ENCODE results near the gene PTPRT. TPM values are rescaled to one million over a fixed set of nuclear protein-coding genes. Genes with fewer than 3 reads are reported as not detected.

The PTPRT gene
- total RNA-seq, 2 donors from 2014 or later = 0.11 to 0.35 TPM

GRCh38 chr20:43191946-43192863, 2.5 kb upstream of the PTPRT start:
- no peak overlapping the region for H3K4me3 ChIP-seq
- H3K27me3 ChIP-seq = peaks cover 5 to 10% of the 10 kb centered on the region in 2 donors
- H3K9me3 ChIP-seq = no peaks in the 10 kb centered on the region
- peaks cover 0 to 16% of the 10 kb centered on the region in 2 donors for H3K4me1 ChIP-seq
- no peak overlapping the region for H3K27ac ChIP-seq
- no peak for DNase-seq (ENCODE audit: low spot score)
- TF ChIP-seq CTCF (IDR thresholded peaks at IDR 0.05) = peak in 1 of 2 donors; percentile 46
- H3K36me3 ChIP-seq = no peaks in the 10 kb centered on the region

- Histone ChIP-seq H3K27me3 (peaks cover 5 to 10% of the 10 kb centered on the region in 2 donors), H3K4me3 (no peak overlapping the region), H3K4me1 (peaks cover 0 to 16% of the 10 kb centered on the region in 2 donors), H3K27ac (no peak overlapping the region), H3K9me3 (no peaks in the 10 kb centered on the region), H3K36me3 (no peaks in the 10 kb centered on the region)
- no peak for TF ChIP-seq CTCF (IDR thresholded peaks at IDR 0.05)
- DNase-seq (ENCODE audit: low spot score) = no peak
Observed at GRCh38 chr20:43191143-43191542, 1.4 kb upstream of the PTPRT start.

- DNase-seq (ENCODE audit: low spot score) = no peak
- H3K4me3 ChIP-seq = no peak overlapping the region
- H3K4me1 ChIP-seq = peaks cover 0 to 16% of the 10 kb centered on the region in 2 donors
- H3K27me3 ChIP-seq = peaks cover 5 to 10% of the 10 kb centered on the region in 2 donors
- no peaks in the 10 kb centered on the region for H3K36me3 ChIP-seq
- no peak for TF ChIP-seq CTCF (IDR thresholded peaks at IDR 0.05)
- H3K27ac ChIP-seq = no peak overlapping the region
- H3K9me3 ChIP-seq = no peaks in the 10 kb centered on the region
Observed at GRCh38 chr20:43190332-43190953, 737 bp upstream of the PTPRT start.

- Histone ChIP-seq H3K4me3 (peak overlapping the region in 1 of 2 donors; percentile 26), H3K36me3 (no peaks in the 10 kb centered on the region), H3K9me3 (no peaks in the 10 kb centered on the region), H3K27ac (no peak overlapping the region), H3K4me1 (peaks cover 0 to 16% of the 10 kb centered on the region in 2 donors), H3K27me3 (peaks cover 5 to 10% of the 10 kb centered on the region in 2 donors)
- DNase-seq (ENCODE audit: low spot score) = no peak
- TF ChIP-seq CTCF (IDR thresholded peaks at IDR 0.05) = no peak
Observed at GRCh38 chr20:43188861-43189553, 699 bp downstream of the PTPRT start.

GRCh38 chr20:43188234-43188653, 1.5 kb downstream of the PTPRT start:
- no peak for DNase-seq (ENCODE audit: low spot score)
- Histone ChIP-seq H3K36me3 (no peaks in the 10 kb centered on the region), H3K4me3 (peak overlapping the region in 1 of 2 donors; percentile 26), H3K9me3 (no peaks in the 10 kb centered on the region), H3K27me3 (peaks cover 5 to 10% of the 10 kb centered on the region in 2 donors), H3K4me1 (peaks cover 0 to 16% of the 10 kb centered on the region in 2 donors), H3K27ac (no peak overlapping the region)
- TF ChIP-seq CTCF (IDR thresholded peaks at IDR 0.05) = no peak
